Activated CD8-positive, alpha-beta memory T cell treated with anti-CD3 and anti-CD28 coated beads, Interleukin-2, amount 50 U/mL, for 48 hours (primary cell): ENCODE measurements around the gene TMEM163.
"Not testable (repeated sequence)": the region's sequence is repeated elsewhere in the genome, so short reads cannot be mapped to it uniquely, and the experiment has no call there.

ENCODE experiments used
- DNase-seq: peaks from one replicate; pipeline ENCODE4 v3.0.0-alpha.2; 2020

Gene TMEM163

DNA sequence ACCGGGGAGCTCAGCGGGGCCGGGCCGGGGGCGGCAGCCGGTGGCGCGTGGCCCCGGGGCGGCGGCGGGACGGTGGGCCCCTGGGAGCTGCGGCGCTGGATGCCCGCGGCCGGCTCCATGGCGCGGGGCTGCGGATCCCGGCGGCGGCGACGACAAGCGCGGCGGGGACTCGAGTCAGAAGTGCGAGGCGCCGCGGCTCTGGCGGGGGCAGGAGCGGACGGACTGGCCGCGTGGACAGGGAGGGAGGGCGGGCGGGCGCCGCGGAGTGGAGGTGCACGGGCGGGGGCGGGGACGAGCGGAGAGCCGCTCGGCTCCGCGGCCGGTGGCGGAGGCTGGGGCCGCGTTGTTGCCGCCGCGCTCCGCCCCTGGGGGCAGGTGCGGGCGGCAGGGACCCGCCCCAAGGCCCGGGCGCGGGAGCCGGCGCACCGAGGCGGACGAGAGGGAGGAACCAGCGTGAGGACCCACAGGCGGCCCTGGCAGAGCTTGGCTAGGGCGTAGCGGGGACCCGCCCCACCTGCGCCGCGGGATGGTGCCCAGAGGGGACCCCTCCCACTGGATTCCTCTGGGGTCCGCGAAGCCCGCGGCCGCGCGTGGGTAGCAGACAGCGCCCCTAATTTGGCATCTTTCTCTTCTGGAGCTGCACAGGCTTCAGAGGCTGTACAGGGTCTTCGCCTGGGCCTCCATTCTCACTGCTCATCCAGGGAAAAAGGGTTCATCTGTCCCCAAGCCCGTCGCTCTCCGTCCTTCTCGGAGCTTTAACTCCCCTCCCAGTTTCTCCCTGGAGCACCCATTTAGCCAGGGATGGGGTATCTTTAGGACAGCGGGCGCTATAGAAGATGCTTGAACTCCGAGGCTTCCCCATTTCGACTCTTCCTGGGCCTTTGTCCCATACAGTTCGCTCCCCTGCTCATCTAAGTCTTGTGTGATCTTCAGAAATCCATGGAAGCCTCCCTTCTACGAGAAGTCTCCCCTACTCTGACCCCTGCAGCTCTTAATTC lies at the start of gene TMEM163:
Gene TMEM163, minus strand, starts transcription at position 184 of the 998 bp plus-strand sequence.
- DNase-seq, result peak; percentile 60

- no peak for DNase-seq
Observed at GRCh38 chr2:134766583-134766982, 47.8 kb upstream of the TMEM163 start.

- no peak for DNase-seq
Observed at GRCh38 chr2:134765987-134766386, 47.2 kb upstream of the TMEM163 start.

GRCh38 chr2:134764164-134764563 lies 45.4 kb upstream of the TMEM163 start:
- no peak for DNase-seq

GRCh38 chr2:134763164-134763710 lies 44.4 kb upstream of the TMEM163 start:
- DNase-seq, result no peak

DNA sequence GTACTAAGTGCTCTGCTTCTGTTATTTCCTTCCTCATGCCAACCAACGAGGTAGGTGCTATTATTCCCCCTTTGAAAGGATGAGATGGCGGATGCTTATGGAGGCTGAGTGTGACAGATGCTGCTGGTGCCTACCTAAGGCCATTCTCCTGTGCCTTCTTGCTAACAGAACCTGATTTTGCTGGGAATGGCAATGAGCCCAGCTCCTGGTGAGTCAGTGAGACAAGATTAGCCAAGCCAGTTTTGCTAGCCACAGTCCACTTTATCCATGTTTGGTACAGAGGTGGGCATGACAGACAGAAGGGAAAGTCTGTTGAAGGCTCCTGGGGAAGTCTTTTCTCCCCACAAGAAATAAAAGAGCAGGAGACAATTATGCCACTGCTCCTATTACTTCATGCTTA lies 43.7 kb upstream of the TMEM163 start:
- no peak for DNase-seq

DNA sequence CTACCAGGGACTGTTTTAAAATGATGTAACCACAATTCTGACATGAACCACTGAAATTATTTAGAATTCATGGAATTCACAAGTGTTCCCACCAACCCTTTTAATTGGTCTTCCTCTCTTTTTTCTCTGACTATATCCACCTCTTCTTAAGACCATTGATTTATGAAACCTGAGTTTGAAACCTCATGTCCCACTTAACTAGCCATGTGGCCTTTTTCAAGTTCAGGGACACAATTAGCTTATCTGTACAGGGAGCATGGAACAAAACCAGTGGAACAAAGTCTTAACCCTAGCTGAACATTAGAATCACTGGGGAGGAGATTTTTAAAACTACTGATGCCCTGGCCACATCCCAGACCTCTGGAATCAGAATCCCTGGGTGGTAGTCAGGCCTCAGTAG lies 41.6 kb upstream of the TMEM163 start:
- no peak for DNase-seq

- no peak for DNase-seq
Observed at GRCh38 chr2:134758633-134759032, 39.8 kb upstream of the TMEM163 start.

DNA sequence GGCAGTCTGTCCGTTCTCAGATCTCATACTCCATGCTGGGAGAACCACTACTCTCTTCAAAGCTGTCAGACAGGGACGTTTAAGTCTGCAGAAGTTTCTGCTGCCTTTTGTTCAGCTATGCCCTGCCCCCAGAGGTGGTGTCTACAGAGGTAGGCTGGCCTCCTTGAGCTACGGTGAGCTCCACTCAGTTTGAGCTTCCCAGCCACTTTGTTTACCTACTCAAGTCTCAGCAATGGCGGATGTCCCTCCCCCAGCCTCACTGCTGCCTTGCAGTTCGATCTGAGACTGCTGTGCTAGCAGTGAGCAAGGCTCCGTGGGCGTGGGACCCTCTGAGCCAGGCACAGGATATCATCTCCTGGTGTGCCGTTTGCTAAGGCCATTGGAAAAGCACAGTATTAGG lies 33.2 kb upstream of the TMEM163 start:
- not testable (repeated sequence) for DNase-seq

GRCh38 chr2:134745546-134745945 lies 26.7 kb upstream of the TMEM163 start:
- no peak for DNase-seq

DNA sequence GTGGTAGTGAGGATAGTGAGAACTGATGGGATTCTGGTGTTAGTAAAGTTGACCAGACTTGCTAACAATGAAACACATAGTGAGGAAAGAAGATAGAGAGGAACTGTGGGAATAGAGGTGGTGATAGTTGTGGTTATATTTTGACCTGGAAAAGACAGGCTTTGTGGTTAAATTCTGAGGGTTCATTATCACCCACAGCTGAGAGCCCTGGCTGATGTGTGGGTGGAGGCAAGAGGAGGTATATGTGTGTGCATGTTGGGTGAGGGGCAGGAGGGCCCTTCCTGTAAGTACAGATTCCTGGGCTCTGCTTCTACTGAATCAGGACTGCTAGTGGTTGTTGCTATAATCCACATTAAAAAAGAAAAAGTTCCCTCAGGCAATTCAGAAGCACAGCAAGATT lies 26.2 kb upstream of the TMEM163 start:
- DNase-seq, result no peak

- no peak for DNase-seq
Observed at GRCh38 chr2:134739879-134740301, 21.1 kb upstream of the TMEM163 start.

- no peak for DNase-seq
Observed at GRCh38 chr2:134739236-134739878, 20.6 kb upstream of the TMEM163 start.

- DNase-seq, result no peak
Observed at GRCh38 chr2:134738141-134738870, 19.5 kb upstream of the TMEM163 start.

- no peak for DNase-seq
Observed at GRCh38 chr2:134737671-134738070, 18.9 kb upstream of the TMEM163 start.

- DNase-seq, result no peak
Observed at GRCh38 chr2:134736167-134736880, 17.5 kb upstream of the TMEM163 start.

DNA sequence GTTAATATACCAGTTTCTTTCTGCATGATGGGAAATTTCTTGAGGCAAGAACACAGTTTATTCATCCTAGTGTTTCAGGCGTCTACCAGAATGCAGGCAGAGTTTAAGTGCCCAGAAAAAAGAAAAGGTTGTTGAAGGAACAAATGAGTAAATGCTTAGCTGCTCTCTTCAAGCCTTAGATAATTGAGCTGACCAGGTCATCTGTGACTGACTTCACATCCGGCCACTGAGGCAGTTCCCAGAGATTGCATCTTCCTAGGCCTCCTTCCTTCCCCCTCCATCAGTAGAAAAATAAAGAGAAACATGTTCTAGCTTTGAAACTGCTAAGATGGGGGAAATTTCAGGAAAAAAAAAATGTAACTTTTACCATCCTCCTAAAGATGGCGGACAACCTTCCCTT lies 9.4 kb upstream of the TMEM163 start:
- DNase-seq, result no peak

DNA sequence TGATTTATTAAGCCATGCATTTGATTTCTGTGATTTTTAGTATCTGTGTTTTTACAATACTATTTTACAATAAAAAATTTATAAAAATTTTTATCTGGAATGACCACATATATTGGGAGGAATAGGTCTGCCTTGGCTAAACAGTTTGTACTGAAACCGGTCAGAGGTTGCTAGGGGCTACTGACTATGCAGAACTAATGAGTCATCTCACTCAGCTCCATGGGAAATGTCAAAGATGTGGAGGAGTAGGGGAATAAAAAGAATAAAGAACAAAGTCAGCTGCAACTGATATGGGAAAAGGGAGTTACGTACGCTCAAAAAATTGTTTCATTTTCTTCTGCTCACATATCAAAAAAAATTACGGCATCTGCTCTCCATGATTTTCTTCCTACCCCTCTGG lies 8.6 kb upstream of the TMEM163 start:
- DNase-seq, result no peak

DNA sequence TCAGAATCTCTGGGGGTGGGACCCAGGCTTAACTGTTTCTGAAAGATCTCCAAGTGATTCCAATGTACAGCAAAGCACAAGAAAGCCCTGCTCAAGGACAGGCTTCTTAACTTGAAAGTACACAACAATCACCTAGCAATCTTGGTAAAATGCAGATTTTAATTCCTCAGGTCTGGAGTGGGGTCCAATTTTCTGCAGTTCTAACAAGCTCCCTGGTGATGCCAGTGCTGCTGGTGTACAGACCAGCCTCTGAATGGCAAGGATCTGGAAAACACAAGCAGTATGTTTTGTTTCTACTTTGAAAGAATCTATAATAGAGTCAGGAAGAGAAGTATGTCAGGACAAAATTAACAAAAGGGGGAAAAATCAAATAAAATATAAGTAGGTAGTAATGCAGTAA lies 7.8 kb upstream of the TMEM163 start:
- DNase-seq, result no peak

DNA sequence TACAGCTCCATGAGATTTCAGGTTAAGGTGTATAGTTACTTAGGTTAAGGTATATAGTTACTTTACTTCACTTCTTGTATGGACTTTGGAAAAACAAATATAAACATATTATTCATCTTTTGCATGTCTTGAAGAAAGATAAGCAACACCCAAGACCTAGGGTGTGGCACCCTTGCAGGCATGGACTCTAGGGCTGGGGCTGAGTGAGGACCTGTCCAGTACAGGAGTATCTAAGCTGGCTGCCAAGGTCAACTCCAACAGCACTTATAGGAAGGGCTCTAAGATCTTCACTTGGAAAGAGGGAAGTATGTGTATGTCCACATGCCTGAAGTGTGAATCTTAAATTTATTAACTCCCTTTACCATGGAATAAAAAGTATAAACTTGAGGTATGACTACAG lies 7.1 kb upstream of the TMEM163 start:
- no peak for DNase-seq

DNA sequence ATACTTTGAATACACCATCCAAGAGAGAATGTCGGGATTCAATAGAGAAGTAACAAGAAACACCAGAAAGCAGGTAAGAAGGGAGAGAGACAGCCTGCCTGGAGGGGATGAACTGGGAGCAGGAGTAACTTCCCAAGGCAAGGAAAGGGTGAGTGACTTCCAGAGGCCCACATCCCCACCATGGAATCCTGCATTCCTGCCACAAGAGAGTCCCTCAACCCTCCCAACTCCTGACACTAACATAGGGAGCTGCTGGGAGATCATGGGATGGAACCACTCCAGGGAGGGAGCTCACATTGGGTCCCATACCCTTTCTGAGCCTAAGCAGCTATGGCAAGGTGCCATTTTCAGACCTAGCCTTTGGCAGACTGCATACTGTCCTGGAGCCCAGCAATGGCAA lies 5.5 kb upstream of the TMEM163 start:
- DNase-seq, result no peak

DNA sequence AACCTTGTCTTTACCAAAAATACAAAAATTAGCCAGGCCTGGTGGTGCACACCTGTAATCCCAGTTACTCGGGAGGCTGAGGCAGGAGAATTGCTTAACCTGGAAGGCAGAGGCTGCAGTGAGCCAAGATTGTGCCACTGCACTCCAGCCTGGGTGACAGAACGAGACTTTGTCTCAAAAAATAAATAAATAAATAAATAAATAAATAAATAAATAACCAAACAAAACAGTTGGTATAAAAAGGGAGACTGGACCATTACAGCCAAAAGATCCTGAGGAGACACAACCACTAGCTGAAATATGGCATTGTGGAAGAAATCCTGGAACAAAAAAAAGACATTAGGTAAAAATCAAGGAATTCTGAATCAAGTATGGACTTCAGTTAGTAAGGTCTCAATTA lies 4.9 kb upstream of the TMEM163 start:
- DNase-seq, result not testable (repeated sequence)
